Liver (tissue), 9 donors: ENCODE data around the gene RAB1A. TPM values are rescaled to one million over a fixed set of nuclear protein-coding genes. Genes with fewer than 3 reads are reported as not detected.
A peak's percentile ranks its signal among the peaks of the same experiment; 100 is the strongest.

Source experiments
- DNase-seq: peaks from one replicate; pipeline ENCODE4 v3.0.0-alpha.2; 2017; ENCODE audit warnings: low spot score
- H3K27ac ChIP-seq, 2 donors: one replicate each; pipeline ENCODE4 v1.7.0; 2013; ENCODE audit warnings: inconsistent platforms in 2 of 2, low read length in 2 of 2, control low read depth in 1 of 2, low read depth in 1 of 2, mild to moderate bottlenecking in 1 of 2
- H3K27me3 ChIP-seq, 4 donors: one replicate each; pipeline versions ENCODE4 v1.6.1 to v1.7.0; 2013; ENCODE audit warnings: low read length in 3 of 4, inconsistent platforms in 1 of 4, mild to moderate bottlenecking in 1 of 4, moderate library complexity in 1 of 4; ENCODE audit not compliant: control insufficient read depth in 4 of 4, insufficient read depth in 4 of 4
- H3K36me3 ChIP-seq, 4 donors: one replicate each; pipeline versions ENCODE4 v1.6.1 to v1.7.0; 2013; ENCODE audit warnings: low read length in 3 of 4, mild to moderate bottlenecking in 3 of 4, low read depth in 1 of 4, moderate library complexity in 1 of 4; ENCODE audit not compliant: control insufficient read depth in 4 of 4, insufficient read depth in 3 of 4
- H3K4me1 ChIP-seq, 4 donors: one replicate each; pipeline versions ENCODE4 v1.6.1 to v1.7.0; 2013; ENCODE audit warnings: low read length in 3 of 4, mild to moderate bottlenecking in 3 of 4, moderate library complexity in 1 of 4; ENCODE audit not compliant: control insufficient read depth in 4 of 4, insufficient read depth in 4 of 4
- H3K4me3 ChIP-seq, 3 donors: one replicate each; pipeline versions ENCODE4 v1.6.1 to v1.7.0; 2013; ENCODE audit warnings: low read length in 3 of 3, control low read depth in 1 of 3, low read depth in 1 of 3, mild to moderate bottlenecking in 1 of 3
- H3K9ac ChIP-seq, 2 donors: one replicate each; pipeline ENCODE4 v1.7.0; 2013; ENCODE audit warnings: low read length in 2 of 2, mild to moderate bottlenecking in 2 of 2, moderate library complexity in 2 of 2, control low read depth in 1 of 2, low read depth in 1 of 2
- H3K9me3 ChIP-seq, 4 donors: one replicate each; pipeline versions ENCODE4 v1.6.1 to v1.7.0; 2013; ENCODE audit warnings: low read length in 3 of 4; ENCODE audit not compliant: control insufficient read depth in 4 of 4
- ATF3 ChIP-seq: IDR thresholded peaks from 2 replicates; pipeline ENCODE4 v1.6.1; 2016; ENCODE audit warnings: antibody characterized with exemption
- EGR1 ChIP-seq, 2 donors: IDR thresholded peaks; 2 replicates each; pipeline ENCODE4 v1.6.1; 2016 to 2018; ENCODE audit warnings: antibody characterized with exemption in 2 of 2, low read depth in 2 of 2
- FOXA1 ChIP-seq: IDR thresholded peaks from 2 replicates; pipeline ENCODE4 v1.6.1; 2016; ENCODE audit warnings: antibody characterized with exemption
- HNF4A ChIP-seq, 2 donors: conservative IDR thresholded peaks; 2 replicates each; pipeline ENCODE4 v1.6.1; 2016; ENCODE audit warnings: antibody characterized with exemption in 2 of 2, mild to moderate bottlenecking in 2 of 2
- MAX ChIP-seq: IDR thresholded peaks from 2 replicates; pipeline ENCODE4 v1.6.1; 2016; ENCODE audit warnings: antibody characterized with exemption
- SP1 ChIP-seq: IDR thresholded peaks from 2 replicates; pipeline ENCODE4 v1.6.1; 2018; ENCODE audit warnings: antibody characterized with exemption, mild to moderate bottlenecking
- YY1 ChIP-seq: IDR thresholded peaks from 2 replicates; pipeline ENCODE4 v1.6.1; 2016; ENCODE audit warnings: antibody characterized with exemption, mild to moderate bottlenecking
- ZBTB33 ChIP-seq: IDR thresholded peaks from 2 replicates; pipeline ENCODE4 v1.6.1; 2016; ENCODE audit warnings: antibody characterized with exemption
- WGBS: extraction: QIAGEN DNeasy Blood & Tissue Kit; methylation state at CpG from one replicate; pipeline ENCODE4 v1.1.7; 2013; 5-methylcytosine and 5-hydroxymethylcytosine counted together
- polyA plus RNA-seq, 2 donors: library from polyadenylated mRNA; stranded (reverse) in 1 of 2; unstranded in 1 of 2; fragments of 200-250 nt in 1 of 2; fragments of >200 nt in 1 of 2; fragmentation: Nextera tagmentation in 1 of 2; extraction: Ambion mirVana in 1 of 2; gene quantifications; one replicate each; pipeline versions ENCODE4 v1.2.1 to v1.2.3, GENCODE V29; 2013 to 2015
- total RNA-seq, 2 donors: library from RNA; depleted of rRNA; stranded (reverse); fragments of >200 nt; gene quantifications; one replicate each; pipeline ENCODE4 v1.2.3, GENCODE V29; 2014
- donor health status: healthy.
- donor health status: healthy.
- donor health status: healthy.
- donor health status: healthy.
- donor health status: healthy.

RAB1A gene
- total and polyA plus RNA-seq, 4 donors = 52.8 to 89.7 (median 77.8) TPM

GRCh38 chr2:65075176-65075575 is 54.7 kb downstream of the RAB1A start:
- Histone ChIP-seq H3K4me1 (peaks cover 2 to 10% (median 9%) of the 10 kb centered on the region in 4 donors), H3K27me3 (no peaks in the 10 kb centered on the region), H3K36me3 (peaks cover 3 to 26% (median 10%) of the 10 kb centered on the region in 4 donors), H3K4me3 (no peak overlapping the region), H3K27ac (peak overlapping the region in 1 of 2 donors; percentile 51), H3K9ac (no peak overlapping the region), H3K9me3 (no peaks in the 10 kb centered on the region)
- TF ChIP-seq HNF4A (conservative IDR thresholded peaks at IDR 0.05) (no peak), ATF3 (no peak), EGR1 (IDR thresholded peaks at IDR 0.05; ENCODE audit: low read depth in 2 of 2) (no peak), YY1 (no peak), SP1 (no peak), FOXA1 (no peak)
- no peak for DNase-seq
- WGBS = 56% methylated on average over 9 of the region's 9 CpGs

GRCh38 chr2:65073879-65074565 is 55.9 kb downstream of the RAB1A start:
- H3K27me3 ChIP-seq = no peaks in the 10 kb centered on the region
- TF ChIP-seq ATF3 = no peak
- no peak for TF ChIP-seq HNF4A (conservative IDR thresholded peaks at IDR 0.05)
- DNase-seq = no peak
- WGBS = 92% methylated on average over 12 of the region's 12 CpGs
- peaks cover under 1 to 19% (median 9%) of the 10 kb centered on the region in 4 donors for H3K36me3 ChIP-seq
- H3K9ac ChIP-seq = no peak overlapping the region
- no peaks in the 10 kb centered on the region for H3K9me3 ChIP-seq
- H3K27ac ChIP-seq = no peak overlapping the region
- peaks cover 2 to 13% (median 11%) of the 10 kb centered on the region in 4 donors for H3K4me1 ChIP-seq
- no peak overlapping the region for H3K4me3 ChIP-seq

GRCh38 chr2:65072181-65072970 is 57.5 kb downstream of the RAB1A start:
- no peak overlapping the region for H3K9ac ChIP-seq
- TF ChIP-seq ZBTB33 = no peak
- TF ChIP-seq MAX = no peak
- TF ChIP-seq SP1 = no peak
- H3K27me3 ChIP-seq = no peaks in the 10 kb centered on the region
- H3K4me3 ChIP-seq = no peak overlapping the region
- peaks cover 2 to 13% (median 11%) of the 10 kb centered on the region in 4 donors for H3K4me1 ChIP-seq
- peaks cover 0 to 11% (median 6%) of the 10 kb centered on the region in 4 donors for H3K36me3 ChIP-seq
- no peak overlapping the region for H3K27ac ChIP-seq
- H3K9me3 ChIP-seq = no peaks in the 10 kb centered on the region
- 93% methylated on average over 20 of the region's 20 CpGs for WGBS
- no peak for DNase-seq
